ENCODE results near the gene MN1. TPM values are rescaled to one million over a fixed set of nuclear protein-coding genes. Genes with fewer than 3 reads are reported as not detected.

The MN1 gene
- total RNA-seq, 4 donors from 2014 or later, result 0.53 to 2.8 (median 1.5) TPM

- H3K4me3 ChIP-seq, result no peak overlapping the region
- H3K27ac ChIP-seq, result no peak overlapping the region
- H3K27me3 ChIP-seq, result no peaks in the 10 kb centered on the region
- no peak for DNase-seq
- TF ChIP-seq POLR2A (IDR thresholded peaks at IDR 0.05) (no peak), CTCF (IDR thresholded peaks at IDR 0.05) (no peak)
- no peaks in the 10 kb centered on the region for H3K9me3 ChIP-seq
- no peaks in the 10 kb centered on the region for H3K4me1 ChIP-seq
- H3K36me3 ChIP-seq, result no peaks in the 10 kb centered on the region
Measured at GRCh38 chr22:27832606-27833005, 31.1 kb upstream of the MN1 start.

GRCh38 chr22:27829620-27830019 lies 28.1 kb upstream of the MN1 start:
- Histone ChIP-seq H3K27ac (no peak overlapping the region), H3K36me3 (no peaks in the 10 kb centered on the region), H3K9me3 (no peaks in the 10 kb centered on the region), H3K27me3 (no peaks in the 10 kb centered on the region), H3K4me1 (no peaks in the 10 kb centered on the region), H3K4me3 (no peak overlapping the region)
- DNase-seq, result no peak
- TF ChIP-seq CTCF (IDR thresholded peaks at IDR 0.05) (no peak), POLR2A (IDR thresholded peaks at IDR 0.05) (no peak)

- Histone ChIP-seq H3K27ac (peak overlapping the region in 1 of 4 donors; percentile 0), H3K27me3 (no peaks in the 10 kb centered on the region), H3K4me3 (no peak overlapping the region), H3K9me3 (no peaks in the 10 kb centered on the region), H3K4me1 (no peaks in the 10 kb centered on the region), H3K36me3 (no peaks in the 10 kb centered on the region)
- DNase-seq, result no peak
- TF ChIP-seq POLR2A (IDR thresholded peaks at IDR 0.05) (no peak), CTCF (IDR thresholded peaks at IDR 0.05) (no peak)
Measured at GRCh38 chr22:27827604-27828587, 26.3 kb upstream of the MN1 start.

GRCh38 chr22:27825174-27825573 lies 23.6 kb upstream of the MN1 start:
- Histone ChIP-seq H3K27ac (no peak overlapping the region), H3K9me3 (no peaks in the 10 kb centered on the region), H3K27me3 (no peaks in the 10 kb centered on the region), H3K4me1 (no peaks in the 10 kb centered on the region), H3K4me3 (no peak overlapping the region), H3K36me3 (no peaks in the 10 kb centered on the region)
- no peak for TF ChIP-seq POLR2A (IDR thresholded peaks at IDR 0.05)
- TF ChIP-seq CTCF (IDR thresholded peaks at IDR 0.05), result peak in 1 of 6 experiments; percentile 17
- no peak for DNase-seq

GRCh38 chr22:27823221-27823620 lies 21.7 kb upstream of the MN1 start:
- Histone ChIP-seq H3K4me3 (no peak overlapping the region), H3K27ac (no peak overlapping the region), H3K27me3 (no peaks in the 10 kb centered on the region), H3K36me3 (no peaks in the 10 kb centered on the region), H3K9me3 (no peaks in the 10 kb centered on the region), H3K4me1 (no peaks in the 10 kb centered on the region)
- DNase-seq, result no peak
- TF ChIP-seq CTCF (IDR thresholded peaks at IDR 0.05) (no peak), POLR2A (IDR thresholded peaks at IDR 0.05) (no peak)
